ENCODE data around the gene EFNA3.

GRCh38 chr1:155075535-155075934 lies 3.1 kb upstream of the EFNA3 start:
- no peak for TF ChIP-seq EZH2 (IDR thresholded peaks at IDR 0.05; ENCODE audit: insufficient read depth, poor library complexity, severe bottlenecking)
- TF ChIP-seq EZH2phosphoT487 (IDR thresholded peaks at IDR 0.05; ENCODE audit: insufficient read depth, low read depth), result no peak

Data from GM23248 (cell line).